ENCODE data around the gene PAK6.

The PAK6 gene

GRCh38 chr15:40272485-40273056, 33.7 kb downstream of the PAK6 start:
- no peak for DNase-seq (ENCODE audit: low read depth, low spot score)
- no peak overlapping the region for H3K4me3 ChIP-seq (ENCODE audit: low read length)

GRCh38 chr15:40273428-40273827, 34.6 kb downstream of the PAK6 start:
- no peak for DNase-seq (ENCODE audit: low read depth, low spot score)
- H3K4me3 ChIP-seq (ENCODE audit: low read length), result no peak overlapping the region

- H3K4me3 ChIP-seq (ENCODE audit: low read length), result no peak overlapping the region
Measured at GRCh38 chr15:40274350-40275274, 35.7 kb downstream of the PAK6 start.

GRCh38 chr15:40275523-40275922, 36.7 kb downstream of the PAK6 start:
- H3K4me3 ChIP-seq (ENCODE audit: low read length), result no peak overlapping the region
- no peak for DNase-seq (ENCODE audit: low read depth, low spot score)

More at GRCh38 chr15:40274350-40275274, 35.7 kb downstream of the PAK6 start:
- DNase-seq (ENCODE audit: low read depth, low spot score), result peak; percentile 84

GRCh38 chr15:40275954-40276353, 37.1 kb downstream of the PAK6 start:
- no peak for DNase-seq (ENCODE audit: low read depth, low spot score)
- H3K4me3 ChIP-seq (ENCODE audit: low read length), result no peak overlapping the region

- DNase-seq (ENCODE audit: low read depth, low spot score), result no peak
- no peak overlapping the region for H3K4me3 ChIP-seq (ENCODE audit: low read length)
Measured at GRCh38 chr15:40276927-40277326, 38.1 kb downstream of the PAK6 start.

GRCh38 chr15:40277471-40277870, 38.6 kb downstream of the PAK6 start:
- no peak overlapping the region for H3K4me3 ChIP-seq (ENCODE audit: low read length)

GRCh38 chr15:40278026-40278425, 39.2 kb downstream of the PAK6 start:
- H3K4me3 ChIP-seq (ENCODE audit: low read length), result no peak overlapping the region
- no peak for DNase-seq (ENCODE audit: low read depth, low spot score)

More at GRCh38 chr15:40277471-40277870, 38.6 kb downstream of the PAK6 start:
- no peak for DNase-seq (ENCODE audit: low read depth, low spot score)

GRCh38 chr15:40279437-40280141, 40.7 kb downstream of the PAK6 start:
- DNase-seq (ENCODE audit: low read depth, low spot score), result no peak
- H3K4me3 ChIP-seq (ENCODE audit: low read length), result no peak overlapping the region

GRCh38 chr15:40280260-40281056, 41.6 kb downstream of the PAK6 start:
- no peak overlapping the region for H3K4me3 ChIP-seq (ENCODE audit: low read length)
- DNase-seq (ENCODE audit: low read depth, low spot score), result no peak

- no peak for DNase-seq (ENCODE audit: low read depth, low spot score)
- H3K4me3 ChIP-seq (ENCODE audit: low read length), result no peak overlapping the region
Measured at GRCh38 chr15:40281057-40281800, 42.4 kb downstream of the PAK6 start.

GRCh38 chr15:40281801-40282146, 42.9 kb downstream of the PAK6 start:
- H3K4me3 ChIP-seq (ENCODE audit: low read length), result no peak overlapping the region
- no peak for DNase-seq (ENCODE audit: low read depth, low spot score)

GRCh38 chr15:40282147-40282868, 43.4 kb downstream of the PAK6 start:
- peak overlapping the region; percentile 51 for H3K4me3 ChIP-seq (ENCODE audit: low read length)

GRCh38 chr15:40282869-40283614, 44.2 kb downstream of the PAK6 start, which contains the start of gene ANKRD63:
Gene ANKRD63 (minus strand): TSS chr15:40283064. CDS start chr15:40282586, 478 bp downstream.
- no peak for DNase-seq (ENCODE audit: low read depth, low spot score)
- H3K4me3 ChIP-seq (ENCODE audit: low read length), result peak within 1 kb of the TSS; percentile 51

More at GRCh38 chr15:40282147-40282868, 43.4 kb downstream of the PAK6 start:
- DNase-seq (ENCODE audit: low read depth, low spot score), result no peak

GRCh38 chr15:40283615-40284300, 44.9 kb downstream of the PAK6 start:
- no peak overlapping the region for H3K4me3 ChIP-seq (ENCODE audit: low read length)
- DNase-seq (ENCODE audit: low read depth, low spot score), result no peak

- DNase-seq (ENCODE audit: low read depth, low spot score), result no peak
- H3K4me3 ChIP-seq (ENCODE audit: low read length), result no peak overlapping the region
Measured at GRCh38 chr15:40285151-40285550, 46.3 kb downstream of the PAK6 start.

Data from Jurkat, Clone E6-1 (cell line).